KMS-11 (cell line): Measurements from ENCODE around the gene SLC7A4.

Source experiments
- H2AFZ ChIP-seq: fragments of 200-600 bp; sonication (generic); 2 replicates; pipeline ENCODE4 v1.6.1; 2016; ENCODE audit warnings: antibody characterized with exemption, mixed run types, low read depth
- H3K27ac ChIP-seq: fragments of 200-600 bp; sonication (generic); 2 replicates; pipeline ENCODE4 v1.6.1; 2016; ENCODE audit warnings: mild to moderate bottlenecking, mixed run types
- H3K27me3 ChIP-seq: fragments of 200-600 bp; sonication (generic); 2 replicates; pipeline ENCODE4 v1.6.1; 2017; ENCODE audit warnings: mild to moderate bottlenecking, low read depth, mixed run types, moderate library complexity; ENCODE audit not compliant: insufficient read depth
- H3K36me3 ChIP-seq: fragments of 200-600 bp; sonication (generic); 2 replicates; pipeline ENCODE4 v1.6.1; 2017; ENCODE audit warnings: mild to moderate bottlenecking, mixed run types; ENCODE audit not compliant: insufficient read depth
- H3K4me1 ChIP-seq: fragments of 200-600 bp; sonication (generic); 2 replicates; pipeline ENCODE4 v1.6.1; 2016; ENCODE audit warnings: mild to moderate bottlenecking, low read depth, mixed run types; ENCODE audit not compliant: poor library complexity, severe bottlenecking
- H3K4me2 ChIP-seq: fragments of 200-600 bp; sonication (generic); 2 replicates; pipeline ENCODE4 v1.7.0; 2016; ENCODE audit warnings: mild to moderate bottlenecking, mixed run types
- H3K4me3 ChIP-seq: fragments of 200-600 bp; sonication (generic); IDR thresholded peaks from 2 replicates; pipeline ENCODE4 v1.6.1; 2017; ENCODE audit warnings: low read depth, low read length, mixed read lengths; ENCODE audit not compliant: insufficient read depth
- H3K79me2 ChIP-seq: fragments of 200-600 bp; sonication (generic); 2 replicates; pipeline ENCODE4 v1.6.1; 2016; ENCODE audit warnings: low read depth, mixed run types; ENCODE audit not compliant: insufficient read depth
- H3K9ac ChIP-seq: fragments of 200-600 bp; sonication (generic); 2 replicates; pipeline ENCODE4 v1.6.1; 2016; ENCODE audit warnings: mild to moderate bottlenecking, mixed run types
- H4K20me1 ChIP-seq: fragments of 200-600 bp; sonication (generic); 2 replicates; pipeline ENCODE4 v1.6.1; 2016; ENCODE audit warnings: mild to moderate bottlenecking, mixed run types; ENCODE audit not compliant: insufficient read depth
- TF ChIP-seq, protein P1 (sequence below): fragments of 200-600 bp; sonication (generic); conservative IDR thresholded peaks from 2 replicates; pipeline ENCODE4 v1.6.1; 2017; ENCODE audit warnings: low read depth, mild to moderate bottlenecking, antibody characterized with exemption, low read length, moderate library complexity, mixed read lengths

Gene SLC7A4

DNA sequence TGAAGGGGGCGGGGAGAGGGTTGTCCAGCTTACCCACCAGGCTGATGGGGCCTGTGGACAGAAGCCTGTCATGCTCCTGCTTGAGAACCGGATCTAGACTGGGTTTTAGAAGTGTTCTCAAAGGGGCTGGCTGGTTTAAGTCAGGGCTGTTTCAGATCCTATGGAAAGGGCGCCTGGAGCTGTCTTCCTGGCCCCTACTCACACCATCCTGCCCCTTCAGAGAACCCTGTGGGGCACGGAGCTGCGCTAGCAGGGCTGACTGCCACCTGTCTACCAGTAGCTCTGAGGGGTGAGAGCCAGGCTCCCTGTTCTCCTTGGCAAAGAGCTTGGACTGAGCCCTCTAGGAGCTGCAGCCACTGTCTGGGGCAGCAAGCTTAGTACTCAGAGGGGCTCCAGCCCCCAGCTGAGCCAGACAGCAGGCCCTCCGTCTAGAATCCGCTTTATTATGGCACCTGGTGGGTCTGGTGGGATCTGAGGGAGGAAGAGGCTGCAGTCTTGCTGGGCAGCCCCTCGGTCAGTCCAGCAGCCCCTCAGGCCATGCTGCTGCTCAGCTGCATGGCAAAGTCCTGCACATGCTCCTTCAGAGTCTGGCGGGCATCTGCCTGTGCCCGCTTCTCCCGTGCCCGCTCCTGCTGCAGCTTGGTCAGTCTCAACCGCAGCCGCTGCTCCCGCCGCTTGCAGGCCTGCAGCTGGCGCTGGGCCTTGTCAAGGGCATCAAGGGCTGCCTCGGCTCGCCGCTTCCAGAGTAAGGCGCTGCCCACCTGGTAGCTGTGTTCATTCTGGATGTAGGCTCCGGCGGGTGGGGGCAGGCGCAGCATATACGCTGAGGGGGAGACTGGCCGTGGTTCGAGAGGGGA, 32.8 kb downstream of the SLC7A4 start:
- Histone ChIP-seq H3K9ac (no peak overlapping the region; the same call in 1 of the 2 replicates), H3K36me3 (no peaks in the 10 kb centered on the region), H3K27ac (no peak overlapping the region), H3K79me2 (peaks cover 23% of the 10 kb centered on the region; the same call in 1 of the 2 replicates), H2AFZ (no peak overlapping the region), H3K27me3 (no peaks in the 10 kb centered on the region), H4K20me1 (no peaks in the 10 kb centered on the region), H3K4me3 (no peak overlapping the region), H3K4me2 (peak overlapping the region; percentile 69; the same call in 1 of the 2 replicates), H3K4me1 (peaks cover 18% of the 10 kb centered on the region)
- TF ChIP-seq, protein P1, sequence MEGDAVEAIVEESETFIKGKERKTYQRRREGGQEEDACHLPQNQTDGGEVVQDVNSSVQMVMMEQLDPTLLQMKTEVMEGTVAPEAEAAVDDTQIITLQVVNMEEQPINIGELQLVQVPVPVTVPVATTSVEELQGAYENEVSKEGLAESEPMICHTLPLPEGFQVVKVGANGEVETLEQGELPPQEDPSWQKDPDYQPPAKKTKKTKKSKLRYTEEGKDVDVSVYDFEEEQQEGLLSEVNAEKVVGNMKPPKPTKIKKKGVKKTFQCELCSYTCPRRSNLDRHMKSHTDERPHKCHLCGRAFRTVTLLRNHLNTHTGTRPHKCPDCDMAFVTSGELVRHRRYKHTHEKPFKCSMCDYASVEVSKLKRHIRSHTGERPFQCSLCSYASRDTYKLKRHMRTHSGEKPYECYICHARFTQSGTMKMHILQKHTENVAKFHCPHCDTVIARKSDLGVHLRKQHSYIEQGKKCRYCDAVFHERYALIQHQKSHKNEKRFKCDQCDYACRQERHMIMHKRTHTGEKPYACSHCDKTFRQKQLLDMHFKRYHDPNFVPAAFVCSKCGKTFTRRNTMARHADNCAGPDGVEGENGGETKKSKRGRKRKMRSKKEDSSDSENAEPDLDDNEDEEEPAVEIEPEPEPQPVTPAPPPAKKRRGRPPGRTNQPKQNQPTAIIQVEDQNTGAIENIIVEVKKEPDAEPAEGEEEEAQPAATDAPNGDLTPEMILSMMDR: no peak

DNA sequence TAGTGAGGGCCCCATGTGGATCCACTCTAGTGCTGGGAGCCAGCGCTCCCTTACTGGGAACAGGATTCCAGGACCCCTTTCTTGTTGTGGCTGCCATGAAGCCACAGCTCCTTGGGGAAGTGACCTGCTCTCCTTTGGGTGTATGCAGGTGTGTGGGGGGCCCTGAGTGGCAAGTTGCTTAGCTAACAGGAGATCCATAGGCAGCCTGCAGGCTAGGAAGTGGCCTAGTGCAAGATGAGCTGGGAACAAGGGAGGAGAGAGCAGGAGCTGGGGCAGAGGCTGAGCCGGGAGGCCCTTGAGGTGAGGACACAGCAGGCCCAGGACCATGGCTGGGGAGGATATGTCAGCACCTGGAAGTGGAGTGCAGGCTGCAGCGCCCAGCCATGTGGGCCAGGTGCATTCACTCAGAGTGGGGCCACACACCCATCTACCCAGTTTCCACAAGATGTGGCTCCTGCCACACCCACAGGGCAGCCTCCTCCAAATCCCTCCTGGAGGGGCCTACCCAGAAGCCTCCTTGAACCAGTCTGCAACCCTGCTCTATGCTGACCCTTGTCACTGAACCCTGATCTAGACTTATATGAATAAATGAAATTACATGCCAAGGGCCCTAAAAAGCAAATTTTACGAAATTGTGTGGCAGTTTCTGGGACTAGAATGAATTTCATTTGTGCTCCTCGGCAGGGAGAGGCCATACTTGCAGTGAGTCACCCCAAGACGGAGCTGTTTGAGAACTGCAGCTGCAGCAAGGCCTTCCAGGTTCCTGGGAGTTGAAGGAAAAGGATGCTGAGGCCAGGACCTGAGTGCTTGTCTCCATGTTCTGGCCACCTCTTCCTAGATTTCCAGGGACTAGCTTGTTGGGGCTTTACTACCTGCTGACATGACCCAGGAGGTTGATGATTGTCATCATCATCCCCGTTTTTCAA, 33.7 kb downstream of the SLC7A4 start:
- H3K4me3 ChIP-seq: no peak overlapping the region
- no peaks in the 10 kb centered on the region for H3K36me3 ChIP-seq
- TF ChIP-seq, protein P1: no peak
- H3K4me1 ChIP-seq: peaks cover 16% of the 10 kb centered on the region
- H4K20me1 ChIP-seq: no peaks in the 10 kb centered on the region
- H2AFZ ChIP-seq: no peak overlapping the region
- H3K27me3 ChIP-seq: no peaks in the 10 kb centered on the region
- no peak overlapping the region for H3K4me2 ChIP-seq
- no peak overlapping the region for H3K27ac ChIP-seq
- no peak overlapping the region for H3K9ac ChIP-seq
- peaks cover 23% of the 10 kb centered on the region; the same call in 1 of the 2 replicates for H3K79me2 ChIP-seq

DNA sequence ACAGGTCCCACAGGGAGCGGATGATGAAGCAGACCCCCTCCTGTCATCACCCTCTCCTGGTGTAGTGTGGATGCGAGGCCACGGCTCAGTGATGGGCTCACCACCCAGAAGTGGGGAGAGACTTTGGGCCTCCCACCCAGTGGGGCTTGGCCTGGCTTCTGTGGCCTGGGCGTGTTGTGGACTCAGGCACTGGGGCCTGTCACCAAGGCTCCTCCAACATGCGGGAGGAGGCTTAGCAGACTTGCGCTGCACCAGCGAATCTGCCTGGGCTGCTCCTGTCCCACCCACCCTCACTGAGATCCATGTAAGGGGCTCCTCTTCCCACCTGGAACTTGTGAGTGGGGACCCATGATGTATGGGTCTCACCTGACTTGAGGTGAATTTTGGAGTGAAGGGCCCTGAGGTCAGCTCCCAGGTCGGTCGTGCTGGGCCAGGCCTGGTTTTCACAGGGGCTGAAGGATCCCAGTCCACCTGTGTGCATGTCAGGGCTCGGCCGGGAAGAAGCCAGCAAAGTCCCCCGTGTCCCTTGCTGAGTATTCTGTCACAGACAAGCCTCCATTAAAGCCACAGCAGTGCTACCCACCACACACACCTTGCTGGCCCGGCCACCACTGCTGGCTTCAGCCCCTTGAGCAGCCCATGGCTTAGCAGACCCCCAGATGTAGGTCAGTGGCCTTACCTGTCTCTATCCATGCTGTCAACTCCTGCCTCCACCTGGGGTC, 34.7 kb downstream of the SLC7A4 start:
- no peak overlapping the region for H3K27ac ChIP-seq
- no peak overlapping the region for H3K4me3 ChIP-seq
- H3K36me3 ChIP-seq: no peaks in the 10 kb centered on the region

More for the DNA sequence above, 34.7 kb downstream of the SLC7A4 start:
- no peak overlapping the region for H2AFZ ChIP-seq
- H3K27me3 ChIP-seq: no peaks in the 10 kb centered on the region
- H3K4me2 ChIP-seq: no peak overlapping the region
- H3K79me2 ChIP-seq: peaks cover 17% of the 10 kb centered on the region; the same call in 1 of the 2 replicates
- no peaks in the 10 kb centered on the region for H4K20me1 ChIP-seq
- TF ChIP-seq, protein P1: no peak
- H3K4me1 ChIP-seq: peaks cover 8% of the 10 kb centered on the region
- H3K9ac ChIP-seq: no peak overlapping the region
